H9 (cell line): ENCODE measurements around the gene IQGAP3. TPM values are rescaled to one million over a fixed set of nuclear protein-coding genes. Genes with fewer than 3 reads are reported as not detected.

Source experiments
- DNase-seq: peaks from one replicate; pipeline ENCODE4 v3.0.0-alpha.2; 2017
- H2AFZ ChIP-seq: one replicate; pipeline ENCODE4 v1.6.1; 2013; ENCODE audit warnings: mild to moderate bottlenecking, low read length, control low read depth, moderate library complexity
- H2AK5ac ChIP-seq: 2 replicates; pipeline ENCODE4 v1.6.1; 2013; ENCODE audit warnings: low read length, control low read depth, mixed read lengths; ENCODE audit not compliant: insufficient read length
- H2BK120ac ChIP-seq: one replicate; pipeline ENCODE4 v1.6.1; 2013; ENCODE audit warnings: low read depth, mild to moderate bottlenecking, low read length, control low read depth, inconsistent platforms; ENCODE audit not compliant: poor library complexity, severe bottlenecking
- H2BK12ac ChIP-seq: 2 replicates; pipeline ENCODE4 v1.6.1; 2013; ENCODE audit warnings: low read length, control low read depth, mixed read lengths, low read depth; ENCODE audit not compliant: insufficient read length
- H2BK15ac ChIP-seq: 2 replicates; pipeline ENCODE4 v1.6.1; 2013; ENCODE audit warnings: low read depth, low read length, control low read depth
- H2BK20ac ChIP-seq: one replicate; pipeline ENCODE4 v1.6.1; 2013; ENCODE audit warnings: low read depth, mild to moderate bottlenecking, low read length, control low read depth, inconsistent platforms; ENCODE audit not compliant: poor library complexity, severe bottlenecking
- H2BK5ac ChIP-seq: 2 replicates; pipeline ENCODE4 v1.6.1; 2013; ENCODE audit warnings: low read length, control low read depth, mixed read lengths; ENCODE audit not compliant: insufficient read length
- H3K14ac ChIP-seq: 2 replicates; pipeline ENCODE4 v1.6.1; 2013; ENCODE audit warnings: low read length, control low read depth; ENCODE audit not compliant: insufficient read depth
- H3K18ac ChIP-seq: 2 replicates; pipeline ENCODE4 v1.6.1; 2013; ENCODE audit warnings: low read depth, mild to moderate bottlenecking, mixed read lengths, low read length, control low read depth; ENCODE audit not compliant: insufficient read length
- H3K23ac ChIP-seq: 2 replicates; pipeline ENCODE4 v1.6.1; 2013; ENCODE audit warnings: low read length, control low read depth, mixed read lengths, low read depth; ENCODE audit not compliant: insufficient read length
- H3K23me2 ChIP-seq: 2 replicates; pipeline ENCODE4 v1.6.1; 2013; ENCODE audit warnings: low read depth, mild to moderate bottlenecking, mixed read lengths, low read length, control low read depth; ENCODE audit not compliant: insufficient read length, poor library complexity, severe bottlenecking
- H3K27ac ChIP-seq: 2 replicates; pipeline ENCODE4 v1.5.1; 2013; ENCODE audit warnings: low read length, control low read depth, mixed read lengths, low read depth; ENCODE audit not compliant: insufficient read length
- H3K27me3 ChIP-seq: 2 replicates; pipeline ENCODE4 v1.6.1; 2013; ENCODE audit warnings: low read length, control low read depth, inconsistent platforms; ENCODE audit not compliant: insufficient read depth
- H3K4ac ChIP-seq: 2 replicates; pipeline ENCODE4 v1.6.1; 2013; ENCODE audit warnings: low read depth, mild to moderate bottlenecking, control low read depth, inconsistent platforms, low read length, moderate library complexity
- H3K4me1 ChIP-seq: 2 replicates; pipeline ENCODE4 v1.6.1; 2013; ENCODE audit warnings: low read length, control low read depth, inconsistent platforms; ENCODE audit not compliant: insufficient read depth
- H3K4me2 ChIP-seq: 2 replicates; pipeline ENCODE4 v1.6.1; 2013; ENCODE audit warnings: low read length, control low read depth, mixed read lengths; ENCODE audit not compliant: insufficient read length, insufficient read depth
- H3K56ac ChIP-seq: 2 replicates; pipeline ENCODE4 v1.6.1; 2013; ENCODE audit warnings: low read depth, mild to moderate bottlenecking, mixed read lengths, low read length, control low read depth; ENCODE audit not compliant: insufficient read length
- H3K79me1 ChIP-seq: 2 replicates; pipeline ENCODE4 v1.6.1; 2013; ENCODE audit warnings: low read depth, mild to moderate bottlenecking, moderate library complexity, low read length, control low read depth, inconsistent platforms; ENCODE audit not compliant: insufficient read depth, poor library complexity, severe bottlenecking
- H3K79me2 ChIP-seq: 2 replicates; pipeline ENCODE4 v1.6.1; 2013; ENCODE audit warnings: low read length, control low read depth, inconsistent platforms; ENCODE audit not compliant: insufficient read depth
- H3K9ac ChIP-seq: 2 replicates; pipeline ENCODE4 v1.6.1; 2013; ENCODE audit warnings: low read length, control low read depth, mixed read lengths; ENCODE audit not compliant: insufficient read length; ENCODE audit errors: extremely low read depth
- H3K9me3 ChIP-seq: one replicate; pipeline ENCODE4 v1.6.1; 2013; ENCODE audit warnings: low read depth, low read length, inconsistent platforms; ENCODE audit not compliant: control insufficient read depth
- H3T11ph ChIP-seq: one replicate; pipeline ENCODE4 v1.6.1; 2013; ENCODE audit warnings: mild to moderate bottlenecking, low read length, control low read depth, inconsistent platforms
- H4K20me1 ChIP-seq: one replicate; pipeline ENCODE4 v1.6.1; 2013; ENCODE audit not compliant: control insufficient read depth, insufficient read length, insufficient read depth
- H4K5ac ChIP-seq: 2 replicates; pipeline ENCODE4 v1.6.1; 2013; ENCODE audit warnings: low read depth, mild to moderate bottlenecking, mixed read lengths, low read length, control low read depth; ENCODE audit not compliant: insufficient read length
- H4K8ac ChIP-seq: replicated peaks from 2 replicates; pipeline ENCODE4 v1.6.1; 2013; ENCODE audit warnings: low read length, control low read depth, mixed read lengths, low read depth; ENCODE audit not compliant: insufficient read length
- H4K91ac ChIP-seq: 2 replicates; pipeline ENCODE4 v1.6.1; 2013; ENCODE audit warnings: low read depth, mild to moderate bottlenecking, moderate library complexity, mixed read lengths, low read length, control low read depth; ENCODE audit not compliant: insufficient read length
- H3K27ac Mint-ChIP-seq, 3 experiments: 2 replicates in 2 of 3; 3 replicates in 1 of 3; pipeline ENCODE4 v1.8.0; 2020 to 2021; ENCODE audit warnings: mixed read lengths in 3 of 3, mild to moderate bottlenecking in 1 of 3, moderate library complexity in 1 of 3
- H3K27me3 Mint-ChIP-seq: 2 replicates; pipeline ENCODE4 v1.8.0; 2021; ENCODE audit warnings: low read depth, mild to moderate bottlenecking, moderate library complexity, mixed read lengths
- H3K36me3 Mint-ChIP-seq, 3 experiments: 2 replicates in 2 of 3; 3 replicates in 1 of 3; pipeline ENCODE4 v1.8.0; 2020 to 2021; ENCODE audit warnings: low read depth in 3 of 3, mixed read lengths in 3 of 3; ENCODE audit not compliant: insufficient read depth in 1 of 3
- H3K4me1 Mint-ChIP-seq, 2 experiments: 2 replicates each; pipeline ENCODE4 v1.8.0; 2020; ENCODE audit warnings: mixed read lengths in 2 of 2
- H3K4me3 Mint-ChIP-seq, 2 experiments: 2 replicates in 1 of 2; 3 replicates in 1 of 2; pipeline ENCODE4 v1.8.0; 2020 to 2021; ENCODE audit warnings: mild to moderate bottlenecking in 2 of 2, mixed read lengths in 2 of 2, moderate library complexity in 1 of 2
- H3K9me3 Mint-ChIP-seq, 2 experiments: 2 replicates in 1 of 2; 3 replicates in 1 of 2; pipeline ENCODE4 v1.8.0; 2020; ENCODE audit warnings: mild to moderate bottlenecking in 2 of 2, mixed read lengths in 2 of 2, moderate library complexity in 1 of 2
- WGBS: extraction: QIAGEN DNeasy Blood & Tissue Kit; methylation state at CpG from one replicate; pipeline ENCODE4 v1.1.7; 2013; ENCODE audit warnings: missing lambda C conversion rate, low lambda C conversion rate, mixed read lengths; ENCODE audit not compliant: insufficient read length; ENCODE audit errors: extremely low coverage; 5-methylcytosine and 5-hydroxymethylcytosine counted together
- total RNA-seq: library from RNA; stranded (reverse); gene quantifications from 2 replicates; pipeline ENCODE4 v1.2.1, GENCODE V29; 2021
- TF ChIP-seq, protein P1 (sequence below): fragments of 200-600 bp; sonication (generic); conservative IDR thresholded peaks from 3 replicates; pipeline ENCODE4 v1.8.0; 2021; ENCODE audit warnings: antibody characterized with exemption, mild to moderate bottlenecking

The IQGAP3 gene
- total RNA-seq, 1 experiment from 2014 or later, result 24.5 TPM

DNA sequence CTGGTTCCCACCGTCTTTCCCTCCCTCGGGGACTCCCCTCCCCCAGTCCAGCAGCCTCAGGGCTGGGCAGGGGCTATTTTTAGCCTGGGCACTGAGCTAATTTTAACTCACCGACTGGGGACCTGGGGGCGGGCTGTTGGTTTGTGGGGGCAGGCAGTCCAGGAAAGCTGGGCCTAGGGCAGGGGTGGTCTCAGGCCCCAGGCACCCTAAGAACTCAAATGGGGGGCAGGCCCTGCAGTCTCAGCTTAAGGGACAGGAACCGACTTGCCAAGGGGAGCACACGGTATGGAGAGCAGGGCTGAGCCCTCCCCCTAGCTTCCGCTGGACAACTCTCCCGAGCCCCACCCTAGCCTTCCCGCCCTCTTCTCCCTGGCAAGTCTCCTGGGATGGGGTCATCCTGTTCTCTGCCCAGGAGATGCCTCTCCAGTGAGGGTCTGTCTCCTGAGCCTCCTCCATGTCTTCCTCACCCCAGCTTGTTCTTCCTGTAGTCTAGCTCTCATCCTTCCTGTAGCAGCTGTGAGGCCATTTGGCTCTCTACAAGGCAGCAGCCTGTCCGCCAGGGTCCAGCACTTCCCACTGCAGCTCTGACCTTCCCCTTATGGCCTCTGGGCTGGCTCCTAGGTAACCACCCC, 81.8 kb downstream of the IQGAP3 start:
- Histone ChIP-seq H4K91ac (no peak overlapping the region), H2BK15ac (no peak overlapping the region), H3K79me2 (no peaks in the 10 kb centered on the region; the same call in 1 of the 2 replicates), H3K23ac (no peak overlapping the region), H3K4ac (no peak overlapping the region), H3K23me2 (no peaks in the 10 kb centered on the region), H3T11ph (no peak overlapping the region), H2AFZ (no peak overlapping the region), H3K4me1 (peaks cover 19% of the 10 kb centered on the region), H2AK5ac (no peak overlapping the region), H3K9ac (no peak overlapping the region), H3K27ac (no peak overlapping the region), H3K27me3 (no peaks in the 10 kb centered on the region), H4K5ac (no peak overlapping the region), H3K9me3 (no peaks in the 10 kb centered on the region), H3K79me1 (no peaks in the 10 kb centered on the region), H3K14ac (peak overlapping the region; percentile 38; the same call in 1 of the 2 replicates), H4K20me1 (no peaks in the 10 kb centered on the region), H3K4me2 (peak overlapping the region; percentile 41), H2BK20ac (no peak overlapping the region), H3K18ac (peak overlapping the region; percentile 45), H4K8ac (no peak overlapping the region), H2BK12ac (no peak overlapping the region), H2BK120ac (no peak overlapping the region), H3K56ac (no peak overlapping the region), H2BK5ac (no peak overlapping the region)
- WGBS, result no CpG with 5 or more reads among the region's 10 CpGs
- TF ChIP-seq, protein P1, sequence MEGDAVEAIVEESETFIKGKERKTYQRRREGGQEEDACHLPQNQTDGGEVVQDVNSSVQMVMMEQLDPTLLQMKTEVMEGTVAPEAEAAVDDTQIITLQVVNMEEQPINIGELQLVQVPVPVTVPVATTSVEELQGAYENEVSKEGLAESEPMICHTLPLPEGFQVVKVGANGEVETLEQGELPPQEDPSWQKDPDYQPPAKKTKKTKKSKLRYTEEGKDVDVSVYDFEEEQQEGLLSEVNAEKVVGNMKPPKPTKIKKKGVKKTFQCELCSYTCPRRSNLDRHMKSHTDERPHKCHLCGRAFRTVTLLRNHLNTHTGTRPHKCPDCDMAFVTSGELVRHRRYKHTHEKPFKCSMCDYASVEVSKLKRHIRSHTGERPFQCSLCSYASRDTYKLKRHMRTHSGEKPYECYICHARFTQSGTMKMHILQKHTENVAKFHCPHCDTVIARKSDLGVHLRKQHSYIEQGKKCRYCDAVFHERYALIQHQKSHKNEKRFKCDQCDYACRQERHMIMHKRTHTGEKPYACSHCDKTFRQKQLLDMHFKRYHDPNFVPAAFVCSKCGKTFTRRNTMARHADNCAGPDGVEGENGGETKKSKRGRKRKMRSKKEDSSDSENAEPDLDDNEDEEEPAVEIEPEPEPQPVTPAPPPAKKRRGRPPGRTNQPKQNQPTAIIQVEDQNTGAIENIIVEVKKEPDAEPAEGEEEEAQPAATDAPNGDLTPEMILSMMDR, result peak; percentile 46; the same call in 2 of the 3 replicates
- Mint-ChIP-seq H3K4me1 (peaks cover 60 to 78% of the 10 kb centered on the region in 2 experiments), H3K27ac (peak overlapping the region in 2 of 3 experiments; percentile 65 to 96; a peak in 4 of 7 replicates), H3K36me3 (peaks cover 0 to 5% (median 0%) of the 10 kb centered on the region in 3 experiments; a peak in 2 of 7 replicates), H3K27me3 (no peaks in the 10 kb centered on the region), H3K4me3 (peak overlapping the region; percentile 12 to 70; a peak in 4 of 5 replicates), H3K9me3 (no peaks in the 10 kb centered on the region)
- DNase-seq, result peak; percentile 60
